Muscle layer of duodenum (tissue), 2 donors: ENCODE results near the gene PRICKLE2.

ENCODE experiments used
- H3K27ac ChIP-seq: one replicate; pipeline ENCODE4 v1.7.0; 2013; ENCODE audit warnings: mild to moderate bottlenecking, low read length
- H3K27me3 ChIP-seq: one replicate; pipeline ENCODE4 v1.7.0; 2013; ENCODE audit warnings: low read depth, mild to moderate bottlenecking, control low read depth, low read length
- H3K36me3 ChIP-seq, 2 donors: one replicate each; pipeline ENCODE4 v1.7.0; 2013; ENCODE audit warnings: low read length in 2 of 2, control low read depth in 1 of 2, mild to moderate bottlenecking in 1 of 2; ENCODE audit not compliant: insufficient read depth in 2 of 2, control insufficient read depth in 1 of 2
- H3K4me1 ChIP-seq, 2 donors: one replicate each; pipeline ENCODE4 v1.7.0; 2013; ENCODE audit warnings: low read length in 2 of 2, mild to moderate bottlenecking in 2 of 2, control low read depth in 1 of 2, moderate library complexity in 1 of 2; ENCODE audit not compliant: insufficient read depth in 2 of 2, control insufficient read depth in 1 of 2
- H3K4me3 ChIP-seq, 2 donors: one replicate each; pipeline ENCODE4 v1.7.0; 2013; ENCODE audit warnings: low read length in 2 of 2, low read depth in 1 of 2, mild to moderate bottlenecking in 1 of 2
- H3K9me3 ChIP-seq, 2 donors: one replicate each; pipeline ENCODE4 v1.7.0; 2013; ENCODE audit warnings: low read length in 2 of 2, control low read depth in 1 of 2, mild to moderate bottlenecking in 1 of 2; ENCODE audit not compliant: control insufficient read depth in 1 of 2
- donor health status: healthy.

PRICKLE2 gene

GRCh38 chr3:64163755-64164148, 61.5 kb downstream of the PRICKLE2 start:
- Histone ChIP-seq H3K4me3 (no peak overlapping the region), H3K27ac (no peak overlapping the region), H3K27me3 (no peaks in the 10 kb centered on the region), H3K9me3 (no peaks in the 10 kb centered on the region), H3K36me3 (peaks cover 4 to 16% of the 10 kb centered on the region in 2 donors), H3K4me1 (peaks cover 0 to 52% of the 10 kb centered on the region in 2 donors)

- Histone ChIP-seq H3K27ac (no peak overlapping the region), H3K36me3 (peaks cover 7 to 21% of the 10 kb centered on the region in 2 donors), H3K4me3 (no peak overlapping the region), H3K4me1 (peaks cover 0 to 56% of the 10 kb centered on the region in 2 donors), H3K9me3 (no peaks in the 10 kb centered on the region), H3K27me3 (no peaks in the 10 kb centered on the region)
Observed at GRCh38 chr3:64163019-64163754, 62.1 kb downstream of the PRICKLE2 start.

GRCh38 chr3:64161481-64161952, 63.7 kb downstream of the PRICKLE2 start:
- H3K4me3 ChIP-seq: no peak overlapping the region
- H3K27ac ChIP-seq: no peak overlapping the region
- H3K27me3 ChIP-seq: no peaks in the 10 kb centered on the region
- peaks cover 0 to 42% of the 10 kb centered on the region in 2 donors for H3K4me1 ChIP-seq
- H3K36me3 ChIP-seq: peaks cover 16 to 33% of the 10 kb centered on the region in 2 donors
- no peaks in the 10 kb centered on the region for H3K9me3 ChIP-seq

GRCh38 chr3:64160000-64160695, 65.1 kb downstream of the PRICKLE2 start:
- Histone ChIP-seq H3K4me3 (no peak overlapping the region), H3K27me3 (no peaks in the 10 kb centered on the region), H3K4me1 (peaks cover 0 to 37% of the 10 kb centered on the region in 2 donors), H3K36me3 (peaks cover 24 to 39% of the 10 kb centered on the region in 2 donors), H3K27ac (no peak overlapping the region), H3K9me3 (no peaks in the 10 kb centered on the region)

- Histone ChIP-seq H3K9me3 (no peaks in the 10 kb centered on the region), H3K36me3 (peaks cover 24 to 39% of the 10 kb centered on the region in 2 donors), H3K27me3 (no peaks in the 10 kb centered on the region), H3K4me3 (no peak overlapping the region), H3K27ac (no peak overlapping the region), H3K4me1 (peaks cover 0 to 26% of the 10 kb centered on the region in 2 donors)
Observed at GRCh38 chr3:64158334-64158733, 66.9 kb downstream of the PRICKLE2 start.

- H3K4me1 ChIP-seq: peaks cover 0 to 25% of the 10 kb centered on the region in 2 donors
- no peaks in the 10 kb centered on the region for H3K27me3 ChIP-seq
- peaks cover 33 to 43% of the 10 kb centered on the region in 2 donors for H3K36me3 ChIP-seq
- H3K27ac ChIP-seq: no peak overlapping the region
- no peaks in the 10 kb centered on the region for H3K9me3 ChIP-seq
- no peak overlapping the region for H3K4me3 ChIP-seq
Observed at GRCh38 chr3:64157150-64158035, 67.9 kb downstream of the PRICKLE2 start.

GRCh38 chr3:64155328-64155727, 69.9 kb downstream of the PRICKLE2 start:
- Histone ChIP-seq H3K36me3 (peaks cover 36 to 44% of the 10 kb centered on the region in 2 donors), H3K27ac (no peak overlapping the region), H3K4me1 (peaks cover 8 to 29% of the 10 kb centered on the region in 2 donors), H3K27me3 (no peaks in the 10 kb centered on the region), H3K4me3 (no peak overlapping the region), H3K9me3 (no peaks in the 10 kb centered on the region)

GRCh38 chr3:64152676-64153466, 72.4 kb downstream of the PRICKLE2 start:
- Histone ChIP-seq H3K9me3 (no peaks in the 10 kb centered on the region), H3K4me3 (no peak overlapping the region), H3K36me3 (peaks cover 24 to 35% of the 10 kb centered on the region in 2 donors), H3K4me1 (peaks cover 12 to 35% of the 10 kb centered on the region in 2 donors), H3K27ac (peak overlapping the region; percentile 88), H3K27me3 (no peaks in the 10 kb centered on the region)

- peaks cover 24 to 31% of the 10 kb centered on the region in 2 donors for H3K36me3 ChIP-seq
- no peak overlapping the region for H3K4me3 ChIP-seq
- no peaks in the 10 kb centered on the region for H3K9me3 ChIP-seq
- no peaks in the 10 kb centered on the region for H3K27me3 ChIP-seq
- H3K4me1 ChIP-seq: peaks cover 12 to 35% of the 10 kb centered on the region in 2 donors
- peak overlapping the region; percentile 88 for H3K27ac ChIP-seq
Observed at GRCh38 chr3:64152086-64152485, 73.2 kb downstream of the PRICKLE2 start.

- H3K9me3 ChIP-seq: no peaks in the 10 kb centered on the region
- H3K36me3 ChIP-seq: peaks cover 24 to 30% of the 10 kb centered on the region in 2 donors
- peak overlapping the region; percentile 88 for H3K27ac ChIP-seq
- H3K4me1 ChIP-seq: peaks cover 12 to 35% of the 10 kb centered on the region in 2 donors
- no peak overlapping the region for H3K4me3 ChIP-seq
- H3K27me3 ChIP-seq: no peaks in the 10 kb centered on the region
Observed at GRCh38 chr3:64151342-64151871, 73.9 kb downstream of the PRICKLE2 start.
